ENCODE measurements around the gene HOTAIR.

Gene HOTAIR

DNA sequence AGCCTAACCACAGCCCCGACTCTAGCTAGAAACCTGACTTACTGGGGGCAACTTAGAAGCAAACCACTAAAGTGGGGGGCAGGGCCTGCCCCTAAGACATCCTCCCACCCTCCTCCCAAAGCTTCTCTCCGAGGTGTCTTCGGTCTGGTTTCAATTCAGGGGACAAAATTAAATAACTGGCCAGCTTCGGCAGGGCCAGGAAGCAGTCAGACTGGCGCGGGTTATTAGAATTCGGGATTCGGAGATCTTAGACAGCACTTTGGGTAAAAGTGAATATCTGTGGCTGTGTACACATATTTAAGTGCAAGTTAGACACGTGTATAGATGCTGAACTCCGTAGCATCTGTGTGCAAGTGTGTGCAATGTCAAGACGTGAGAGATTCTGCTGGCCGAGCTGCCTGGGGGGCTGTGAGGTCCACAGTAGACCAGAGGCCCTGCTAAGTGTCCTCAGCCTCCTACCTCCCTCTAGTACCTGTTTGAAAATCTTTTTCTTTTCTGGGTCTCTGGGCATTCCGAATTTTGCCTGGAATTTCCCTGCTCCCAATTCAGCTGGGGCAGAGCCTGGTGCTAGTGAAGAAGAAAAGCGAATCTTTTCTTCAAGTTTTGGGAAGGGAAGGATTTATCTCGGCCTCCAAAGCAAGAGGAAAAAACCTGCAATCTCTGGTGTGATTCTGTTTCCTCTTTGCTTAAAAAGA is 6.2 kb upstream of the HOTAIR start:
- TF ChIP-seq, protein P1, sequence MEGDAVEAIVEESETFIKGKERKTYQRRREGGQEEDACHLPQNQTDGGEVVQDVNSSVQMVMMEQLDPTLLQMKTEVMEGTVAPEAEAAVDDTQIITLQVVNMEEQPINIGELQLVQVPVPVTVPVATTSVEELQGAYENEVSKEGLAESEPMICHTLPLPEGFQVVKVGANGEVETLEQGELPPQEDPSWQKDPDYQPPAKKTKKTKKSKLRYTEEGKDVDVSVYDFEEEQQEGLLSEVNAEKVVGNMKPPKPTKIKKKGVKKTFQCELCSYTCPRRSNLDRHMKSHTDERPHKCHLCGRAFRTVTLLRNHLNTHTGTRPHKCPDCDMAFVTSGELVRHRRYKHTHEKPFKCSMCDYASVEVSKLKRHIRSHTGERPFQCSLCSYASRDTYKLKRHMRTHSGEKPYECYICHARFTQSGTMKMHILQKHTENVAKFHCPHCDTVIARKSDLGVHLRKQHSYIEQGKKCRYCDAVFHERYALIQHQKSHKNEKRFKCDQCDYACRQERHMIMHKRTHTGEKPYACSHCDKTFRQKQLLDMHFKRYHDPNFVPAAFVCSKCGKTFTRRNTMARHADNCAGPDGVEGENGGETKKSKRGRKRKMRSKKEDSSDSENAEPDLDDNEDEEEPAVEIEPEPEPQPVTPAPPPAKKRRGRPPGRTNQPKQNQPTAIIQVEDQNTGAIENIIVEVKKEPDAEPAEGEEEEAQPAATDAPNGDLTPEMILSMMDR (IDR thresholded peaks at IDR 0.05; ENCODE audit: insufficient read depth, low read depth, low read length, missing control alignments) = no peak
- no peak overlapping the region for H3K4me3 ChIP-seq (ENCODE audit: low read length)
- no peak for DNase-seq (ENCODE audit: low read depth)

DNA sequence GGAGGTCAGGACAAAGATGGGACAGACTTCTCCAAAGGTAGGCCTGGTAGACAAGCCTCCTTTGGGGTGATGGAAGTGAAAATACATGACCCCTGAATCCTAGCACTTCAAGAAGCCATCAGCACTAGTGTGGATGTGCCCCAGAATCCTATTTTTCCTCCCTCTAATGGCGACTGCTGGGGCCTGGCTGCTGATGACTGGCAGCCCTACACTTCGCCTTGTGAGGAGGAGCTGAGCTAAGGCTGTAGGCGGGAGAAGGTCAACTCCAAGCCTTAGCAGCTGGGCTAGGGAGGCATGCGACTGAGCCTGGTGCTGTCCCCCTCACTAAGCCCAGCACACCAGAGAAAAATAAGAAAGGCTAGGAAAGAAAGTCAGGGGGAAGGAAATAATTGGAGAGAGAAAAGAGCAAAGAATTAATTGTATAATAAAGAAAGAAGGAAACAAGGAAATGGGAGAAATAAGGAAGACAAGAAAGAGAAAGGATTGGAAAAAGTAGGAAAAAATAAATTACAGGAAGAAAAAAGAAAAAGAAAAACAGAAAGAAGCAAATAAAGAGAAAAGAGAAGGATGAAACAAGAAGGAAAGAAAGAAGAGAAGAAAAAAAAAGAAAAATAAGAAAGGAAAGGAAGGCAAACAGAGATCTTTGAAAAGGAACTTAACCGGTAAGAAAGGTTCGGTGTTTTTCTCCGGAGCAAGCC is 5.5 kb upstream of the HOTAIR start:
- TF ChIP-seq, protein P1 (IDR thresholded peaks at IDR 0.05; ENCODE audit: insufficient read depth, low read depth, low read length, missing control alignments) = no peak
- H3K4me3 ChIP-seq (ENCODE audit: low read length) = no peak overlapping the region
- no peak for DNase-seq (ENCODE audit: low read depth)

DNA sequence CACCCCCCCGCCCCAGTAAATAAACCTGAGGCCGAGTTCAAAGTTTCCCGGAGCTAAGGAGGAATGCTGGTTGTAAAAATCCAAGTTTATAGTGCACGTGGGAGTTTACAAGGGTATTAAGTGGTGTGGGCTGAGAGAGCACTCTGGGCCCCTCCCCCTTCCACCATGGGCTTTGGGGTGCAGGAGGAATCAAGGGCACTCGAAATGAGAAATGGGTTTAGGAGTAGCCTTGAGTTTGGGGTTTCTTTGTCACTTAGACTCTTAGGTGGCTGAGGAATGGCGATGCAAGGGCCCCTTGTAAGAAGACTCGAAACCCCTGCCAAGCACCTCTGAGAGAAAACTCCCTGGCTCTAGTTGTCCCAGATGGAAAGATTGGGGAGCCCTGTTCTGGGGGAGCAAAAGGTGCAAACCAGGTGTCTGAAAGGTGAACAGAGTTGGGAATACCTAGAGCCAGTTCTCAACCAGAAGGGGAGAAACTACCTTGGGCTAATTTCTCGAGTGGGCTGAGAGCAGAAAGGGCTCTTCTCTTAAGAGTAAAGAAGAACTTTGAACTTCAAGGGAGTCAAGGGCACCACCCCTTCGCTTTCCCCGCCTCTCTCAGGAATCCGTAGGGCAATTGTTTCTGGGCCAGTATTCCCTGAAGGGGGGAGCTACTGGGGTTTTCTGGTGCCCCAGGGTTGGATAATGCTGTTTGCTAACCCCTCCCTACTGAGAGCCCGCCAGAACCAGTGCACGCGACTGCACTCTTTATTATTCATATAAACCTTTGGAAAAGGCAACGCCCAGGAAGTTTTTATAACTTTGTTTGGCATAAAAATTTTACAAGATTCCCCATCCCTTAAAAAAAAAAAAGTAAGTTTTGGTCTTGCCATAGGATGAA is 4.0 kb upstream of the HOTAIR start:
- no peak for DNase-seq (ENCODE audit: low read depth)
- TF ChIP-seq, protein P1 (IDR thresholded peaks at IDR 0.05; ENCODE audit: insufficient read depth, low read depth, low read length, missing control alignments) = no peak
- no peak overlapping the region for H3K4me3 ChIP-seq (ENCODE audit: low read length)

DNA sequence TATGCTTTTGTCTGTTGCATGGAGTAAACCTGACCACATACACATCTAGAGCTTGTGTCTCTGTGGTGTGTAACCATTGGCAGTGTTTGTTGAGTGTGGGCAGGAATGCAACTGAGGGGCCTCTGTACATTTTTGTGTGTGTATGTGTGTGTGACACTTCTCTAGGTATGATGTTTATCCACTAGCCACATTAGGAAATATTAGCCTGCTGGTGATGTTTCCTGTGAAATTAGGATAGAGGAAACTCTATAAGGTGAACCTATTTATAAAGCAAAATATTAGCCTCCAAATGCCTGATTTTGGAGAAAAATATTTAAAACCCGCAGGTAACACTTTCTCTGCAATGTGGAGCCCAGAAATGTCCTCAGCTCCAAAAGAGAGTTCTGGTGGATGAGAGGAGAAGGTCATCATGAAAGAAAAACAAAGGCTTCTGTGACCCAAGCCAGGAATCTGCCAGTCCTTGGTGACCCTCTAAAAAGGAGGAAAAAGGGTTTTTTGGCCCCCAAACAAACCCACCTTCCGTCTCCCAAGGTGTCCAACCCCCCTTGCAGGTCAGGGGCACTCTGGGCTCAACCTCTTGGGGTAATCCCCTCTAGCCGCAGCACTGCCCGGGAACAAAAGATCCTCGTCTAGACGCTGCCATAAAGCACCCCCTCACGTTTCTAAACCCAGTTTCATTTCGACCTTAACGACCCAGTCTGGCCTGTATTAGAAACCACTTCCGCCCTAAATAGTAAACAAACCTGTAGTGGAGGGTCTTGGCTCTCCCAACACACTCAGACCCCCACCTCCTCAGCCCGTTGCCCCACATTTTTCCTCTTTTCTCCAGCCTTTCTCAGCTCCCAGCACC is 3.1 kb upstream of the HOTAIR start:
- TF ChIP-seq, protein P1 (IDR thresholded peaks at IDR 0.05; ENCODE audit: insufficient read depth, low read depth, low read length, missing control alignments) = no peak
- no peak for DNase-seq (ENCODE audit: low read depth)
- no peak overlapping the region for H3K4me3 ChIP-seq (ENCODE audit: low read length)

DNA sequence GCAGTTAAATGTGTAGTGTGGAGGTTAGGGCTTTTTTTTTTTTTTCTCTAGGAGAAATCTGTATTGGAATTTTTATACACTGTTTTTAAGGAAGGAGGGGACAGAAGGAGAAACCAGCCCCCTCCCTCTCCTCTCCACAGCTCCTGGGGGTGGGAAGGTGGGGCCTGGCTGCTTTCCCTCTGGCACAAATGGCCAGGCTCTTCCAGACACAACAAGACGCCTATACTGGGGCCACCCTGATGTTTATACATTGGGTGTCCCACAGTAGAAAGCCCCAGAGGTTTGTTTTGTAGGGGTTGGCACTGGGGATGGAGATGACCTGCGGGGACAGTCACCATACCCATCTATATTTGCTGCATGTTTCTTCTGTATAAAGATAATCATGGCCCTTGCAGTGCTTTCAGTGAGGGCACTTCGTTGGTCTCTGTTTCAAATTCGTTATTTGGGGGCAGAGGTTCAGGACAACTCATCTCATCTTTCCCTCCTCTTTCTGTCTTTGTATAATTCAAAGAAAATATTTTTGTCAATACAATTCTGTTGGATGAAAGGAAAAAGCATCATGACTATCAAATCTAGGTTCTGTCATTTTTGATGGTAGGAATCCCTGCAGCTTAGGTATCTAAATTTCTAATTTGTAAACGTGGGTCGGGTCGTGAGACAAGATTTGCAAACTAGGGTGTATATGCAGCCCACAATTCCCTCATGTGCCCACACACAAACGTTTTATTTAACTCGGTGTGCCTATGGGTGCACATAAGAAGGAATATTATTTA is 2.3 kb upstream of the HOTAIR start:
- no peak for DNase-seq (ENCODE audit: low read depth)
- TF ChIP-seq, protein P1 (IDR thresholded peaks at IDR 0.05; ENCODE audit: insufficient read depth, low read depth, low read length, missing control alignments) = no peak
- no peak overlapping the region for H3K4me3 ChIP-seq (ENCODE audit: low read length)
